Measurements from ENCODE around the gene MAN1C1. TPM values are rescaled to one million over a fixed set of nuclear protein-coding genes. Genes with fewer than 3 reads are reported as not detected.

MAN1C1 gene
- total and polyA plus RNA-seq, 2 donors from 2014 or later: 31.7 to 65.5 TPM

DNA sequence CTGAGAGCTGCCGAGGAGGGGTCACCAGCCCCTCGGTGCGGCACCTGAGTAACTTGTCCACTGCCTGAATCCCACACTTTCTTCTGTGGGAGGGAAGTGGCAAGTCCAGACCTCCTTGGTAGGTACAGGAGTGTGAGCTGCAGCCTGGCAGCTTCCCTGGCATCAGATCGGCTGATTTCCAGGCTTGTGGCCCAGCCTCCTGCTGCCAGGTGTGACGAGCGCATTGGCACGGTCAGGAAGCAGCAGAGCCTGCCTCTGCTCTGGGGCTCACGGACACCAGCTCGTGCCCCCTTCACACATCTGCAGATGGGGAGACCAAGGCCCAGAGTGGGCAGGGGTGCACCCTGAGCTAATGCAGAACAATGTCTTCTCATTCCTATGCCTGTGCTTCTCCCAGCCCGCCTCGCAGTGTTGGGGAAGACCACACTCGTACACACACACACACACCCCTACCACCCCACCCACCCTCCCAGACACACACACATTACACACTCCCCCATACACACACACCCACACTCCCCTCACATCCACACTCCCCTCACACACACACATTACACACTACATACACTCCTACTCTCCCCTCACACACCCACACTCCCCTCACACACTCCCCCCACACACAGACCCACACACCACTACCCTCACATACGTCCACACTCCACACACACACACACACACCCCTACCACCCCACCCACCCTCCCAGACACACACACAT is 150.3 kb downstream of the MAN1C1 start:
- peak in 1 of 5 donors; percentile 63 for DNase-seq
- H3K4me1 ChIP-seq (ENCODE audit: control insufficient read depth in 2 of 3, insufficient read depth in 2 of 3, low read depth in 1 of 3, low read length in 3 of 3): peaks cover 17 to 44% (median 43%) of the 10 kb centered on the region in 3 donors
- TF ChIP-seq, protein P1, sequence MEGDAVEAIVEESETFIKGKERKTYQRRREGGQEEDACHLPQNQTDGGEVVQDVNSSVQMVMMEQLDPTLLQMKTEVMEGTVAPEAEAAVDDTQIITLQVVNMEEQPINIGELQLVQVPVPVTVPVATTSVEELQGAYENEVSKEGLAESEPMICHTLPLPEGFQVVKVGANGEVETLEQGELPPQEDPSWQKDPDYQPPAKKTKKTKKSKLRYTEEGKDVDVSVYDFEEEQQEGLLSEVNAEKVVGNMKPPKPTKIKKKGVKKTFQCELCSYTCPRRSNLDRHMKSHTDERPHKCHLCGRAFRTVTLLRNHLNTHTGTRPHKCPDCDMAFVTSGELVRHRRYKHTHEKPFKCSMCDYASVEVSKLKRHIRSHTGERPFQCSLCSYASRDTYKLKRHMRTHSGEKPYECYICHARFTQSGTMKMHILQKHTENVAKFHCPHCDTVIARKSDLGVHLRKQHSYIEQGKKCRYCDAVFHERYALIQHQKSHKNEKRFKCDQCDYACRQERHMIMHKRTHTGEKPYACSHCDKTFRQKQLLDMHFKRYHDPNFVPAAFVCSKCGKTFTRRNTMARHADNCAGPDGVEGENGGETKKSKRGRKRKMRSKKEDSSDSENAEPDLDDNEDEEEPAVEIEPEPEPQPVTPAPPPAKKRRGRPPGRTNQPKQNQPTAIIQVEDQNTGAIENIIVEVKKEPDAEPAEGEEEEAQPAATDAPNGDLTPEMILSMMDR (IDR thresholded peaks at IDR 0.05; ENCODE audit: borderline replicate concordance, extremely low read depth, insufficient read depth): no peak
- H3K9me3 ChIP-seq (ENCODE audit: control insufficient read depth in 2 of 3, insufficient read depth in 1 of 3, low read length in 3 of 3): no peaks in the 10 kb centered on the region
- peak overlapping the region in 1 of 2 donors; percentile 51 for H3K27ac ChIP-seq (ENCODE audit: low read depth in 2 of 2, low read length in 2 of 2)
- intact Hi-C loops (cut with DNase I): no loop called here
- peak overlapping the region in 1 of 3 donors; percentile 40 for H3K9ac ChIP-seq (ENCODE audit: low read length in 3 of 3)
- H3K27me3 ChIP-seq (ENCODE audit: control insufficient read depth, insufficient read depth, low read length): no peaks in the 10 kb centered on the region
- no peak for FAIRE-seq
- no peak overlapping the region for H3K4me3 ChIP-seq (ENCODE audit: low read length in 3 of 3)
- H3K36me3 ChIP-seq (ENCODE audit: control insufficient read depth in 2 of 3, insufficient read depth in 3 of 3, low read length in 3 of 3): peaks cover 0 to 2% (median 0%) of the 10 kb centered on the region in 3 donors

DNA sequence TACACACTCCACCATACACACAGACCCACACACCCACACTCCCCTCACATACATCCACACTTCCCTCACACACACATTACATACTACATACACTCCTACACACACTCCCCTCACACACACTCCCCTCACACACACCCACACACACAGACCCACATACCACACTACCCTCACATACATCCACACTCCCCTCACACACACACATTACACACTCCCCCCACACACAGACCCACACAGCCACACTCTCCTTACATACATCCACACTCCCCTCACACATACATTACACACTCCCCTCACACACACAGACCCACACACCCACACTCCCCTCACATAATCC is 150.8 kb downstream of the MAN1C1 start:
- no peak for FAIRE-seq

DNA sequence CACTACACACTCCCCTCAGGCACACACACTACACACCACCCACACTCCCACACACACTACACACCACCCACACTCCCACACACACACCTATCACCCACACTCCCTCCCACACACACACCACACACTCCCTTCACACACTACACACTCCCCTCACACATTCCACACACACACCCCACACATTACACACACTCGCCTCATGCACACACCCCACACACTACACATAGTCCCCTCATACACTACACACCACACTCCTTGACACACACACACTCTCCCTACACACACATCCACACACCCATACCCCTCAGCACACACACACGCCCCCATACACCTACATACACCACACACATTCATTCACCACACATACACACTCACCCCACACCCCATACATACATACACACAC is 152.4 kb downstream of the MAN1C1 start:
- H3K4me1 ChIP-seq (ENCODE audit: control insufficient read depth in 2 of 3, insufficient read depth in 2 of 3, low read depth in 1 of 3, low read length in 3 of 3): peaks cover 17 to 58% (median 57%) of the 10 kb centered on the region in 3 donors

More for the DNA sequence above, 150.8 kb downstream of the MAN1C1 start:
- H3K4me1 ChIP-seq (ENCODE audit: control insufficient read depth in 2 of 3, insufficient read depth in 2 of 3, low read depth in 1 of 3, low read length in 3 of 3): peaks cover 17 to 49% (median 48%) of the 10 kb centered on the region in 3 donors
- TF ChIP-seq, protein P1 (IDR thresholded peaks at IDR 0.05; ENCODE audit: borderline replicate concordance, extremely low read depth, insufficient read depth): no peak
- DNase-seq: no peak
- H3K9me3 ChIP-seq (ENCODE audit: control insufficient read depth in 2 of 3, insufficient read depth in 1 of 3, low read length in 3 of 3): no peaks in the 10 kb centered on the region
- intact Hi-C loops (cut with DNase I): no loop called here
- H3K36me3 ChIP-seq (ENCODE audit: control insufficient read depth in 2 of 3, insufficient read depth in 3 of 3, low read length in 3 of 3): peaks cover 0 to 2% (median 0%) of the 10 kb centered on the region in 3 donors
- H3K9ac ChIP-seq (ENCODE audit: low read length in 3 of 3): no peak overlapping the region
- no peaks in the 10 kb centered on the region for H3K27me3 ChIP-seq (ENCODE audit: control insufficient read depth, insufficient read depth, low read length)
- no peak overlapping the region for H3K27ac ChIP-seq (ENCODE audit: low read depth in 2 of 2, low read length in 2 of 2)
- H3K4me3 ChIP-seq (ENCODE audit: low read length in 3 of 3): no peak overlapping the region

More for the DNA sequence above, 152.4 kb downstream of the MAN1C1 start:
- H3K9ac ChIP-seq (ENCODE audit: low read length in 3 of 3): no peak overlapping the region
- H3K9me3 ChIP-seq (ENCODE audit: control insufficient read depth in 2 of 3, insufficient read depth in 1 of 3, low read length in 3 of 3): no peaks in the 10 kb centered on the region
- peaks cover 0 to 2% (median 0%) of the 10 kb centered on the region in 3 donors for H3K36me3 ChIP-seq (ENCODE audit: control insufficient read depth in 2 of 3, insufficient read depth in 3 of 3, low read length in 3 of 3)
- H3K27me3 ChIP-seq (ENCODE audit: control insufficient read depth, insufficient read depth, low read length): no peaks in the 10 kb centered on the region
- intact Hi-C loops (cut with DNase I): no loop called here
- peak overlapping the region in 1 of 2 donors; percentile 17 for H3K27ac ChIP-seq (ENCODE audit: low read depth in 2 of 2, low read length in 2 of 2)
- FAIRE-seq (no peak), DNase-seq (no peak)
- H3K4me3 ChIP-seq (ENCODE audit: low read length in 3 of 3): peak overlapping the region in 1 of 3 donors; percentile 16
- TF ChIP-seq, protein P1 (IDR thresholded peaks at IDR 0.05; ENCODE audit: borderline replicate concordance, extremely low read depth, insufficient read depth): no peak

All from kidney (tissue), 14 donors.